ENCODE results near the gene ILDR2. TPM values are rescaled to one million over a fixed set of nuclear protein-coding genes. Genes with fewer than 3 reads are reported as not detected.

Gene ILDR2
- polyA plus RNA-seq, 1 of the 3 experiments (the other 2 are of a cell fraction) = 0.05 TPM

- H2AFZ ChIP-seq (ENCODE audit: low read depth) = no peak overlapping the region
- CTCF ChIA-PET = interaction anchor here (1.3 kb wide), 1 partner anchor 90 kb away, joined by 4 read pairs; no protein-coding TSS in a partner anchor
- 32% methylated on average over 1 of the region's 1 CpG for WGBS (ENCODE audit: low lambda C conversion rate)
These were observed 25.2 kb upstream of the ILDR2 start for GRCh38 chr1:167000546-167000945.

GRCh38 chr1:166999500-167000055, 24.2 kb upstream of the ILDR2 start:
- no peak overlapping the region for H3K4me2 ChIP-seq
- H3F3A ChIP-seq (replicated peaks; ENCODE audit: insufficient read depth) = no peaks in the 10 kb centered on the region
- no peak overlapping the region for H3K27ac ChIP-seq (ENCODE audit: low read depth in 2 of 2, low read length in 1 of 2)
- DNase-seq = no peak
- no peaks in the 10 kb centered on the region for H3K27me3 ChIP-seq (ENCODE audit: insufficient read depth)
- ChIA-PET CTCF (interaction anchor here (1.3 kb wide), 1 partner anchor 89 kb away, joined by 4 read pairs; no protein-coding TSS in a partner anchor), POLR2A (no interaction called here)
- H4K20me1 ChIP-seq (ENCODE audit: insufficient read depth) = no peaks in the 10 kb centered on the region
- no peaks in the 10 kb centered on the region for H3K36me3 ChIP-seq (replicated peaks in 1 of 2; ENCODE audit: control insufficient read depth in 1 of 2, insufficient read depth in 2 of 2, low read length in 1 of 2)
- H3K4me1 ChIP-seq (ENCODE audit: control insufficient read depth in 1 of 2, insufficient read depth in 2 of 2, low read depth in 1 of 2, low read length in 1 of 2) = no peaks in the 10 kb centered on the region
- no peaks in the 10 kb centered on the region for H3K9me2 ChIP-seq
- H3K9me3 ChIP-seq = no peaks in the 10 kb centered on the region
- no peaks in the 10 kb centered on the region for H3K79me2 ChIP-seq (ENCODE audit: insufficient read depth)
- H2AFZ ChIP-seq (ENCODE audit: low read depth) = no peak overlapping the region
- H3K4me3 ChIP-seq (ENCODE audit: low read depth in 2 of 2, low read length in 1 of 2) = no peak overlapping the region
- 48% methylated on average over 3 of the region's 3 CpGs for WGBS (ENCODE audit: low lambda C conversion rate)
- no peak overlapping the region for H3K9ac ChIP-seq
- TF ChIP-seq FOXM1 (IDR thresholded peaks at IDR 0.05; ENCODE audit: low read depth) (no peak), IRF3 (IDR thresholded peaks at IDR 0.05; ENCODE audit: low read depth, low read length) (no peak), REST (IDR thresholded peaks at IDR 0.05; ENCODE audit: low read depth, low read length) (no peak), CTCF (IDR thresholded peaks at IDR 0.05) (no peak)

More at GRCh38 chr1:167000546-167000945, 25.2 kb upstream of the ILDR2 start:
- no peaks in the 10 kb centered on the region for H3K9me2 ChIP-seq
- POLR2A ChIA-PET = no interaction called here
- no peaks in the 10 kb centered on the region for H3K36me3 ChIP-seq (replicated peaks in 1 of 2; ENCODE audit: control insufficient read depth in 1 of 2, insufficient read depth in 2 of 2, low read length in 1 of 2)
- TF ChIP-seq GABPA (IDR thresholded peaks at IDR 0.05; ENCODE audit: low read depth) (no peak), JUND (IDR thresholded peaks at IDR 0.05) (no peak), EP300 (IDR thresholded peaks at IDR 0.05; ENCODE audit: borderline replicate concordance in 1 of 2, low read depth in 1 of 2, low read length in 1 of 2) (no peak), MXI1 (IDR thresholded peaks at IDR 0.05; ENCODE audit: low read depth, low read length) (no peak), RXRA (IDR thresholded peaks at IDR 0.05; ENCODE audit: borderline replicate concordance, low read depth) (no peak), TAF1 (IDR thresholded peaks at IDR 0.05; ENCODE audit: borderline replicate concordance, low read depth, low read length) (no peak), SMC3 (IDR thresholded peaks at IDR 0.05; ENCODE audit: low read depth, low read length) (no peak), POLR2AphosphoS5 (IDR thresholded peaks at IDR 0.05; ENCODE audit: low read depth, low read length) (no peak), EZH2phosphoT487 (IDR thresholded peaks at IDR 0.05; ENCODE audit: borderline replicate concordance, low read depth) (no peak), MEF2A (IDR thresholded peaks at IDR 0.05; ENCODE audit: borderline replicate concordance, low read depth) (no peak), GATA2 (CRISPR knock-in tag; IDR thresholded peaks at IDR 0.05) (no peak), CTCF (IDR thresholded peaks at IDR 0.05) (no peak), FOXJ3 (CRISPR knock-in tag; IDR thresholded peaks at IDR 0.05) (no peak)
- TF ChIP-seq, protein P1, sequence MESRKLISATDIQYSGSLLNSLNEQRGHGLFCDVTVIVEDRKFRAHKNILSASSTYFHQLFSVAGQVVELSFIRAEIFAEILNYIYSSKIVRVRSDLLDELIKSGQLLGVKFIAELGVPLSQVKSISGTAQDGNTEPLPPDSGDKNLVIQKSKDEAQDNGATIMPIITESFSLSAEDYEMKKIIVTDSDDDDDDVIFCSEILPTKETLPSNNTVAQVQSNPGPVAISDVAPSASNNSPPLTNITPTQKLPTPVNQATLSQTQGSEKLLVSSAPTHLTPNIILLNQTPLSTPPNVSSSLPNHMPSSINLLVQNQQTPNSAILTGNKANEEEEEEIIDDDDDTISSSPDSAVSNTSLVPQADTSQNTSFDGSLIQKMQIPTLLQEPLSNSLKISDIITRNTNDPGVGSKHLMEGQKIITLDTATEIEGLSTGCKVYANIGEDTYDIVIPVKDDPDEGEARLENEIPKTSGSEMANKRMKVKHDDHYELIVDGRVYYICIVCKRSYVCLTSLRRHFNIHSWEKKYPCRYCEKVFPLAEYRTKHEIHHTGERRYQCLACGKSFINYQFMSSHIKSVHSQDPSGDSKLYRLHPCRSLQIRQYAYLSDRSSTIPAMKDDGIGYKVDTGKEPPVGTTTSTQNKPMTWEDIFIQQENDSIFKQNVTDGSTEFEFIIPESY (IDR thresholded peaks at IDR 0.05; ENCODE audit: borderline replicate concordance, low read depth) = no peak
- H4K20me1 ChIP-seq (ENCODE audit: insufficient read depth) = no peaks in the 10 kb centered on the region
- no peaks in the 10 kb centered on the region for H3K4me1 ChIP-seq (ENCODE audit: control insufficient read depth in 1 of 2, insufficient read depth in 2 of 2, low read depth in 1 of 2, low read length in 1 of 2)
- H3K79me2 ChIP-seq (ENCODE audit: insufficient read depth) = no peaks in the 10 kb centered on the region
- no peaks in the 10 kb centered on the region for H3F3A ChIP-seq (replicated peaks; ENCODE audit: insufficient read depth)
- H3K27ac ChIP-seq (ENCODE audit: low read depth in 2 of 2, low read length in 1 of 2) = no peak overlapping the region
- no peak overlapping the region for H3K9ac ChIP-seq
- H3K4me3 ChIP-seq (ENCODE audit: low read depth in 2 of 2, low read length in 1 of 2) = no peak overlapping the region
- H3K9me3 ChIP-seq = no peaks in the 10 kb centered on the region
- no peak overlapping the region for H3K4me2 ChIP-seq
- no peak for DNase-seq
- H3K27me3 ChIP-seq (ENCODE audit: insufficient read depth) = no peaks in the 10 kb centered on the region
